IMR-90 (cell line): Measurements from ENCODE around the gene ASTN2.

ENCODE experiments used
- BHLHE40 ChIP-seq: fragments of 150-350 bp; IDR thresholded peaks from 2 replicates; pipeline ENCODE4 v1.6.1; 2016; ENCODE audit warnings: mild to moderate bottlenecking, low read depth, low read length
- TF ChIP-seq, protein P1 (sequence below): conservative IDR thresholded peaks from 2 replicates; pipeline ENCODE4 v1.5.1; 2012; ENCODE audit warnings: mild to moderate bottlenecking, low read depth, low read length, improper control_type of control experiment

DNA sequence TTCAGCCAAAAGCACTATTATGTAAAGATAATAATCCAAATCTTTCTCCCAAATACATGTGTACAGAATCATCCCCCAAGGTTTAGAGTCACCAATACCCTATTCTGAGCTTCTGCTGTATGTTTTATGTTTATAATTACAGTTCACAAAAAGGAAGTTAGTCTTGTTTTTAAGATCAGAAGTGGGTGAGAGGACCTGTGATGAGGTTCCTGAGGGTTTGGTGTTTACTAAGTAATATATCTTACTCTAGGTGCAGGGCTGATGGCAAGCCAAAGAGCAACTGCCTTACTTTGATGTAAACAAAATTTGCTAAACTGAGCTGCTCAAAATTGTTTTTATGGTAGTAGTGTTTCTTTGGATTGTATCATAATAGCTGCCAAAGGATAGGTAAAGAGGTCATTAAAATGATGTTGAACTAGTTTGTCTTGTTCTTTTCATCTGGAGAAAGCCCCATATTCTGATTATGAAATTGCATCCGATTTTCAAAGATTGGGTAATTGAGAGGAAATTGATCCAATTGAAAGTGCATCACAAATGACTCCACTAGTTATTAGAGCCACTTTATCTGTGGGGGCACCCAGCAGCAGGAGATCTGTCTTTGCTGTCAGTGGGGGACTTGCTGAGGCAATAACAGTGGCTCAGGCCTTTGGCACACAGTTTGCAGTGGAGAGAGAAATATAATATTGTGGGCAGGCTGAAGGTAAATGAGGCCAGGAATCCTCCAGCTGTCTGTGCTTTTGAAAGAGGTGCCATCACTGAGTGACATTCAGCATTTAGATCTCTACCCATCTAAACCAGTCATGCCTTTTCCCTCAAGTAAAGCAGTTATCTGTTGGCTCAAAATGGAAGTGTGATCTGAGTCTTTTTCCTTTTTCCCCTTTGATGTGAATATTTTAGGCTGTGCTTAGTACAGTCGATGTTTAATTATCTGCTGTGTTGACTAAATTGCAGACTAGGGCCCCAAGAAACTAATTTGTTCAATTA, 713.7 kb downstream of the ASTN2 start:
- TF ChIP-seq, protein P1, sequence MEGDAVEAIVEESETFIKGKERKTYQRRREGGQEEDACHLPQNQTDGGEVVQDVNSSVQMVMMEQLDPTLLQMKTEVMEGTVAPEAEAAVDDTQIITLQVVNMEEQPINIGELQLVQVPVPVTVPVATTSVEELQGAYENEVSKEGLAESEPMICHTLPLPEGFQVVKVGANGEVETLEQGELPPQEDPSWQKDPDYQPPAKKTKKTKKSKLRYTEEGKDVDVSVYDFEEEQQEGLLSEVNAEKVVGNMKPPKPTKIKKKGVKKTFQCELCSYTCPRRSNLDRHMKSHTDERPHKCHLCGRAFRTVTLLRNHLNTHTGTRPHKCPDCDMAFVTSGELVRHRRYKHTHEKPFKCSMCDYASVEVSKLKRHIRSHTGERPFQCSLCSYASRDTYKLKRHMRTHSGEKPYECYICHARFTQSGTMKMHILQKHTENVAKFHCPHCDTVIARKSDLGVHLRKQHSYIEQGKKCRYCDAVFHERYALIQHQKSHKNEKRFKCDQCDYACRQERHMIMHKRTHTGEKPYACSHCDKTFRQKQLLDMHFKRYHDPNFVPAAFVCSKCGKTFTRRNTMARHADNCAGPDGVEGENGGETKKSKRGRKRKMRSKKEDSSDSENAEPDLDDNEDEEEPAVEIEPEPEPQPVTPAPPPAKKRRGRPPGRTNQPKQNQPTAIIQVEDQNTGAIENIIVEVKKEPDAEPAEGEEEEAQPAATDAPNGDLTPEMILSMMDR = no peak
- TF ChIP-seq BHLHE40 = no peak
